Gastrocnemius medialis (tissue), 4 donors: ENCODE measurements around the gene LMX1B. TPM values are rescaled to one million over a fixed set of nuclear protein-coding genes. Genes with fewer than 3 reads are reported as not detected.

Source experiments
- ATAC-seq, 2 donors: fragments of 150-250 bp; one replicate each; pipeline ENCODE4 v1.9.1; 2016
- DNase-seq, 2 donors: peaks; one replicate each; pipeline ENCODE4 v3.0.0-alpha.2; 2019
- H3K27ac ChIP-seq, 4 donors: fragments of 200-600 bp; sonication (generic); 1 replicate in 1 of 4; 2 replicates in 3 of 4; pipeline ENCODE4 v1.5.1; 2016 to 2018; ENCODE audit warnings: mild to moderate bottlenecking in 2 of 4, moderate library complexity in 1 of 4
- H3K27me3 ChIP-seq, 3 donors: fragments of 200-600 bp; sonication (generic) in 2 of 3; 1 replicate in 1 of 3; 2 replicates in 2 of 3; pipeline versions ENCODE4 v1.5.1 to v1.6.0; 2016 to 2019; ENCODE audit warnings: mild to moderate bottlenecking in 1 of 3, moderate library complexity in 1 of 3
- H3K36me3 ChIP-seq, 2 donors: fragments of 200-600 bp; sonication (generic) in 1 of 2; one replicate each; pipeline ENCODE4 v1.5.1; 2017 to 2018
- H3K4me1 ChIP-seq, 2 donors: fragments of 200-600 bp; sonication (generic) in 1 of 2; one replicate each; pipeline ENCODE4 v1.5.1; 2016 to 2017; ENCODE audit warnings: mild to moderate bottlenecking in 2 of 2
- H3K4me3 ChIP-seq, 4 donors: fragments of 200-600 bp; sonication (generic) in 3 of 4; 1 replicate in 1 of 4; 2 replicates in 3 of 4; pipeline ENCODE4 v1.5.1; 2016 to 2019; ENCODE audit warnings: mild to moderate bottlenecking in 2 of 4
- H3K9me3 ChIP-seq, 3 donors: fragments of 200-600 bp; sonication (generic) in 2 of 3; 1 replicate in 1 of 3; 2 replicates in 2 of 3; pipeline ENCODE4 v1.5.1; 2016 to 2019
- CTCF ChIP-seq, 5 experiments: fragments of 450-650 bp in 3 of 5; fragments of 200-600 bp in 2 of 5; sonication (generic) in 2 of 5; IDR thresholded peaks in 4 of 5; conservative IDR thresholded peaks in 1 of 5; 1 replicate in 4 of 5; 2 replicates in 1 of 5; pipeline ENCODE4 v1.5.1; 2016 to 2019; ENCODE audit warnings: antibody characterized with exemption in 5 of 5, mild to moderate bottlenecking in 3 of 5, moderate library complexity in 3 of 5
- POLR2A ChIP-seq, 2 donors: fragments of 450-650 bp; IDR thresholded peaks; one replicate each; pipeline ENCODE4 v1.6.1; 2017; ENCODE audit warnings: antibody characterized with exemption in 2 of 2, mild to moderate bottlenecking in 2 of 2, moderate library complexity in 2 of 2
- in situ Hi-C, 4 donors: fragments of 200-750 bp; cut with MboI; loops; one replicate each; pipeline versions ENCODE4 v1.15.0 to v1.8.0; 2017; ENCODE audit warnings: low sequenced_read_pairs in 4 of 4
- intact Hi-C: fragments of 100-400 bp; cut with DNase I; formaldehyde crosslinking; loops from one replicate; pipeline ENCODE4 v1.15.1; 2023; ENCODE audit warnings: low total_unique reads
- total RNA-seq, 4 donors: library from RNA; depleted of rRNA; stranded (reverse); fragments of >200 nt; gene quantifications; one replicate each; pipeline versions ENCODE4 v1.1.0 to v1.2.3, GENCODE V29; 2016

The LMX1B gene
- total RNA-seq, 4 donors from 2014 or later, result 0.31 to 0.46 (median 0.35) TPM; not detected in 1

DNA sequence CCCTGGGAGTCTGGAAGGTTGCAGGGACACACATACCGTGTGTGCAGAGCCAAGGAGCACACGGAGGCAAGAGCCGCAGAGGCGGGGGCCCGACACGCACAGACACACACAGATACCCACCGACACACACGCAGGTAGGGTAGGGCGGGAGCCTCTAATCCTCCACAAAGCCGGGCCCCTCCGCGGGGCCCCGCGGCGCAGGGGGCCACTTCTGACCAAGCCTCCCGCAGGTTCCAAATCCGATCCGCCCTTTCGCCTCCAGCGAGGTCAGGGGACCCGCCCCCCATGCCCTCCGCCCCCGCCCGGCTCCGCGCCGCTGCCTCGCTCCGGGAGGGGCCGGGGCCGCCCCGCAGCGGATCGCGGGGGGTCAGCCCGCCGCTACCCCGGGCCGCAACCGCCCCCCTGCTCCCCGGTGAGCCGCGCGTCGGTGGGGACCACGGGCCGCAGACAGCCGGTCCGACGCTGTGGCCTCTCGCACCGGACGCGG, 1.4 kb upstream of the LMX1B start:
- no peak overlapping the region for H3K27ac ChIP-seq

GRCh38 chr9:126612813-126613641, 701 bp upstream of the LMX1B start:
- DNase-seq (no peak), ATAC-seq (no peak)
- Histone ChIP-seq H3K9me3 (no peaks in the 10 kb centered on the region), H3K27me3 (peaks cover 60 to 77% (median 71%) of the 10 kb centered on the region in 3 donors), H3K4me1 (peaks cover 9 to 16% of the 10 kb centered on the region in 2 donors), H3K27ac (no peak overlapping the region), H3K4me3 (peak overlapping the region; percentile 25 to 42 (median 38)), H3K36me3 (no peaks in the 10 kb centered on the region)
- TF ChIP-seq CTCF (IDR thresholded peaks at IDR 0.05 in 4 of 5, conservative IDR thresholded peaks at IDR 0.05 in 1 of 5) (no peak), POLR2A (IDR thresholded peaks at IDR 0.05) (no peak)
- in situ Hi-C loops (loop anchor here in 1 of 4 donors (10.0 kb wide), 1 partner anchor 172 kb away; no protein-coding TSS in a partner anchor), intact Hi-C loops (no loop called here)

More for the DNA sequence above, 1.4 kb upstream of the LMX1B start:
- ATAC-seq (peak in 1 of 2 donors; percentile 15), DNase-seq (no peak)
- TF ChIP-seq POLR2A (IDR thresholded peaks at IDR 0.05) (no peak), CTCF (IDR thresholded peaks at IDR 0.05 in 4 of 5, conservative IDR thresholded peaks at IDR 0.05 in 1 of 5) (no peak)
- peak overlapping the region; percentile 25 to 42 (median 38) for H3K4me3 ChIP-seq
- in situ Hi-C loops (loop anchor here in 1 of 4 donors (10.0 kb wide), 1 partner anchor 172 kb away; no protein-coding TSS in a partner anchor), intact Hi-C loops (no loop called here)
- no peaks in the 10 kb centered on the region for H3K9me3 ChIP-seq
- peaks cover 57 to 78% (median 69%) of the 10 kb centered on the region in 3 donors for H3K27me3 ChIP-seq
- peaks cover 9 to 16% of the 10 kb centered on the region in 2 donors for H3K4me1 ChIP-seq
- H3K36me3 ChIP-seq, result no peaks in the 10 kb centered on the region

DNA sequence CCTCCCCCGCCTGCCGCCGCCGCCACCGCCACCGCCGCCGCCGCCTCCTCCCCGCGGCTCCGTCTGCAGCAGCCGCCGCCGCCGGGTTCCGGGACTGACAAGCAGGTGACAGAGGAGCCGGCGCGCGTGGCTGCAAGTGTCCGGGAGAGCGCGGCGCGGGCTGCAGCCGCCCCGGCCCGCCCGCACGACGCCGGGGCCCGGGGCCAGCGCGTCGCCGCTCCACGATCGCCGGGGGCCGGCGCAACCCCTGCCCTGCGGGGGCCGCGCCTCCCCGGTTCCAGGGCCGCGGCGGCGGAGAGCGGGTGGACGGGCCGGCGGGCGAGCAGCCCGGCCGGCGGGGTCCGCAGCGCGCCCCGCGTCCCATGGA, 343 bp downstream of the LMX1B start:
- DNase-seq (no peak), ATAC-seq (no peak)
- Histone ChIP-seq H3K9me3 (no peaks in the 10 kb centered on the region), H3K4me1 (peaks cover 9 to 16% of the 10 kb centered on the region in 2 donors), H3K4me3 (peak overlapping the region in 1 of 4 donors; percentile 15), H3K27ac (no peak overlapping the region), H3K27me3 (peaks cover 66 to 74% (median 69%) of the 10 kb centered on the region in 3 donors), H3K36me3 (no peaks in the 10 kb centered on the region)
- no peak for TF ChIP-seq CTCF (IDR thresholded peaks at IDR 0.05 in 4 of 5, conservative IDR thresholded peaks at IDR 0.05 in 1 of 5)
- no peak for TF ChIP-seq POLR2A (IDR thresholded peaks at IDR 0.05)
- in situ Hi-C loops (loop anchor here in 1 of 4 donors (10.0 kb wide), 1 partner anchor 171 kb away; no protein-coding TSS in a partner anchor), intact Hi-C loops (no loop called here)

DNA sequence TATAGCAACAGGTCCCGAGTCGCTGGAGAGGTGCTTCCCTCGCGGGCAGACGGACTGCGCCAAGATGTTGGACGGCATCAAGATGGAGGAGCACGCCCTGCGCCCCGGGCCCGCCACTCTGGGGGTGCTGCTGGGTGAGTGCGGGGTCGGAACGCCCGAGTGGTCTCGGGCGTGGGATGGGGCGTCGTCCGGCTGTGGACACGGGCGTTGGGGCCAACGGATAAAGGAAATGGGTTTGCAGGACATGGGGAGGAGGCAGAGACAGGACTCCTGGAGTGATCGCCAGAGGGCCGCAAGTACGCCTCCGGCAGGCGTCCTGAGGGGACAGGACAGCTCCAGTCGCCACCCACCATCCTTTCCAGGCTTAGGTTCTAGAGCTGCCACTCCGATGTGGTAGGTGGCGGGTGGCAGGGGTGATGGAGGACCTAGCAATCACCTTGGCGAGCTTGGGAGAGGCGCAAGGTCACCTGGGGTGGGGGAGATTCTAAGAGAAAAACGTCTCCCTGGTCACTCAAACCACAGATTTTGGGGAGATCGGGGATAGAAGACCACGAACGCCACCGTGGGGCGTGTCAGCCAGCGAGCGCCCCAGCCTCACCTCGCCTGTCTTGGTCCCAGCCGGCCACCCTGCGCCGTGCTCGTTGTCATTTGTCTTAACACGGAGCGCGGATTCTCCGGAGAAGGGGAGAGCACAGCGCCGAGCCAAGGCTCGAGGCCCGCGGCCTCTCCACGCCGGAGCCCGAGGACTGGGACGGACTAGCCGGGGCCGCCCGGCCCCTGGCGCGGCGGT, 922 bp downstream of the LMX1B start:
- peak overlapping the region in 3 of 4 donors; percentile 10 to 15 (median 13) for H3K4me3 ChIP-seq
- in situ Hi-C loops, result loop anchor here in 1 of 4 donors (10.0 kb wide), 1 partner anchor 170 kb away; no protein-coding TSS in a partner anchor
- H3K27me3 ChIP-seq, result peaks cover 66 to 74% (median 69%) of the 10 kb centered on the region in 3 donors
- TF ChIP-seq POLR2A (IDR thresholded peaks at IDR 0.05) (no peak), CTCF (IDR thresholded peaks at IDR 0.05 in 4 of 5, conservative IDR thresholded peaks at IDR 0.05 in 1 of 5) (no peak)
- peaks cover 9 to 16% of the 10 kb centered on the region in 2 donors for H3K4me1 ChIP-seq
- no peak overlapping the region for H3K27ac ChIP-seq
- H3K9me3 ChIP-seq, result no peaks in the 10 kb centered on the region
- ATAC-seq, result no peak
- intact Hi-C loops, result no loop called here
- no peaks in the 10 kb centered on the region for H3K36me3 ChIP-seq
- DNase-seq, result no peak
